Thyroid gland (tissue), 4 donors: ENCODE results near the gene CHST13.

Experiments used
- POLR2A ChIP-seq, 2 donors: fragments of 450-650 bp; IDR thresholded peaks; one replicate each; pipeline ENCODE4 v1.6.1; 2017; ENCODE audit warnings: antibody characterized with exemption in 2 of 2, mild to moderate bottlenecking in 2 of 2, moderate library complexity in 1 of 2
- TF ChIP-seq, protein P1 (sequence below), 6 experiments: fragments of 200-600 bp in 3 of 6; fragments of 450-650 bp in 3 of 6; sonication (generic) in 3 of 6; IDR thresholded peaks; one replicate each; pipeline ENCODE4 v1.5.1; 2016 to 2019; ENCODE audit warnings: antibody characterized with exemption in 6 of 6, mild to moderate bottlenecking in 2 of 6, inconsistent platforms in 1 of 6, moderate library complexity in 1 of 6

DNA sequence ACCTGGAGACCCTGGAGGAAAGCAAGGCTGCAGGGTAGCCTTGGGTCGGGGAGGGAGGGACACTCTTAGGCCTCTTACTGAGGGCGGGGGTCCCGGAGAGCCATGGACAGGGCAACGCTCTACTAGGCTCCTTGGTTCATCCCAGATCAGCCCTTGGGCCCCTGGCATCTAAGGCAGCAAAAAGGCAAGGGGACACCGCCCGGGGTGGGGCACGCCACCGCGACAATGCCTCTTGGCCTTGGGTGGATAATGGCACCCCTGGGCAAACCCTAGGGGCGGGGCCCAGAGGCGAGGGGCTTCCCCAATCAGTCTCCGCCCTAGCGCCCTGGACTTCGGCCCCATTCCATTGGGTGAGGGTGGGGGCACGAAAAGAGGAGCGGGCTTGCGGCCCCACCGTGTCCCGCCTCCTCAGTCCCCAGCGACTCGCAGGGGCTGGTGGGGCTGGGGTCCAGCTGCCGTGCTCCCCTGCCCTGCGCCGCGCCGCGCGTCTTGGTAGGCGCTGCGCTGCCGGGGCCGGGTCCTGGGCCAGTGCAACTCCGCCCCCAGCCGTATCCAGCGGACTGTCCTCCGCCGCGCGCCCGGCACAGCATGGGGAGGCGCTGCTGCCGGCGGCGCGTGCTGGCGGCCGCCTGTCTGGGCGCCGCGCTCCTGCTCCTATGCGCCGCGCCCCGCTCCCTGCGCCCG, at the start of gene CHST13:
- TF ChIP-seq, protein P1, sequence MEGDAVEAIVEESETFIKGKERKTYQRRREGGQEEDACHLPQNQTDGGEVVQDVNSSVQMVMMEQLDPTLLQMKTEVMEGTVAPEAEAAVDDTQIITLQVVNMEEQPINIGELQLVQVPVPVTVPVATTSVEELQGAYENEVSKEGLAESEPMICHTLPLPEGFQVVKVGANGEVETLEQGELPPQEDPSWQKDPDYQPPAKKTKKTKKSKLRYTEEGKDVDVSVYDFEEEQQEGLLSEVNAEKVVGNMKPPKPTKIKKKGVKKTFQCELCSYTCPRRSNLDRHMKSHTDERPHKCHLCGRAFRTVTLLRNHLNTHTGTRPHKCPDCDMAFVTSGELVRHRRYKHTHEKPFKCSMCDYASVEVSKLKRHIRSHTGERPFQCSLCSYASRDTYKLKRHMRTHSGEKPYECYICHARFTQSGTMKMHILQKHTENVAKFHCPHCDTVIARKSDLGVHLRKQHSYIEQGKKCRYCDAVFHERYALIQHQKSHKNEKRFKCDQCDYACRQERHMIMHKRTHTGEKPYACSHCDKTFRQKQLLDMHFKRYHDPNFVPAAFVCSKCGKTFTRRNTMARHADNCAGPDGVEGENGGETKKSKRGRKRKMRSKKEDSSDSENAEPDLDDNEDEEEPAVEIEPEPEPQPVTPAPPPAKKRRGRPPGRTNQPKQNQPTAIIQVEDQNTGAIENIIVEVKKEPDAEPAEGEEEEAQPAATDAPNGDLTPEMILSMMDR (IDR thresholded peaks at IDR 0.05) = no peak
- TF ChIP-seq POLR2A (IDR thresholded peaks at IDR 0.05) = no peak
